Mesenteric fat pad (tissue), 1 donor: ENCODE data around the gene HARBI1. TPM values are rescaled to one million over a fixed set of nuclear protein-coding genes. Genes with fewer than 3 reads are reported as not detected.
A peak's percentile ranks its signal among the peaks of the same experiment; 100 is the strongest.
"Not testable (repeated sequence)": the region's sequence is repeated elsewhere in the genome, so short reads cannot be mapped to it uniquely, and the experiment has no call there.

Source experiments
- DNase-seq: peaks from one replicate; pipeline ENCODE4 v3.0.0-alpha.2; 2020; ENCODE audit warnings: low spot score
- total RNA-seq: library from RNA; stranded (reverse); fragmentation: NEBNext Ultra II Directional; extraction: Animal tissue kit (Norgen Biotek cat#: 25700); gene quantifications from one replicate; pipeline ENCODE4 v1.2.1, GENCODE V29; 2021
- donor health status: DM: yes; HTN: yes; CAD: no.

Gene HARBI1
- total RNA-seq, 1 donor from 2014 or later: 4.9 TPM

DNA sequence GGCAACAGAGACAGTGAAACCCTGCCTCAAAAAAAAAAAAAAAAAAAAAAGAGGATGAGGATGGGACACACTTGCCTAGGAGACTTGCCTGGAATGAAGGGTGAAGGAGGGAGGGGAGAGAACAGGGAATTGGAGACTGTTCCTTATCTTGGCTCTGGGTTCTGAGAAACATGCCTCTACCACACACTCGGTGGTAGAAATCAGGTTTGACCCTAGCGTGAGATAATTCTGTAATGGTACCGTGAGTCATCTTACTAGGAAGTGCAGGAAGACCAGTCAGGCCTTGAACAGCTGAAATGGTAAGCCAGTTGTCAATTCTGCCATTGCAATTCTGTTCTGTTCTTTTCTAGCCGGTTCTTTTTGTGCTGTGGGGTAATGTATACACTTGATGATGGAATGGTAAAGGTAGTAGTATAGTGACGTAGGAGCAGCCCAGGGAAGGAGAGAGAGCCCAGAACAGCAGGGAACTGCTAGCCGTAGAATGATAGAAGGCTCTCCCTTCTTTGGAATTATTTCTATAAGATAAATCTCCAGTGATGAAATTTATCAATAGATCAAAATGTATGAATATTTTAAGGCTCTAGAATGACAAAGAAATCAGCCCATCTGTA, 19.3 kb downstream of the HARBI1 start:
- DNase-seq: no peak

DNA sequence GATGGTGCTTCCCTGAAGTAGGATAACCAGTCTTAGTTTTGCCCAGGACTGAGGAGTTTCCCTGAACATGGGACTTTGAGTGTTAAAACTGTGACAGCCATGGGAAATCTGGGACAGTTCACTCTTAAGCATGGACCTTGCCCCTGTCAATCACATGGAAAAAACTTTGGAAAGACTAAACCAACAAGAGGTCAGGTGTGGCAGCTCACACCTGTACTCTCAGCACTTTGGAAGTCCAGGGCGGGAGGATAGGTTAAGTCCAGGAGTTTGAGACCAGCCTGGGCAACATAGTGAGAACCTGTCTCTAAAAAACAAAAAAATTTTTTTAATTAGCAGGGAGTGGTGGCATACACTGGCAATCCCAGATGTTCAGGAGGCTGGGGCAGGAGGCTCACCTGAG, 19.9 kb downstream of the HARBI1 start:
- no peak for DNase-seq

DNA sequence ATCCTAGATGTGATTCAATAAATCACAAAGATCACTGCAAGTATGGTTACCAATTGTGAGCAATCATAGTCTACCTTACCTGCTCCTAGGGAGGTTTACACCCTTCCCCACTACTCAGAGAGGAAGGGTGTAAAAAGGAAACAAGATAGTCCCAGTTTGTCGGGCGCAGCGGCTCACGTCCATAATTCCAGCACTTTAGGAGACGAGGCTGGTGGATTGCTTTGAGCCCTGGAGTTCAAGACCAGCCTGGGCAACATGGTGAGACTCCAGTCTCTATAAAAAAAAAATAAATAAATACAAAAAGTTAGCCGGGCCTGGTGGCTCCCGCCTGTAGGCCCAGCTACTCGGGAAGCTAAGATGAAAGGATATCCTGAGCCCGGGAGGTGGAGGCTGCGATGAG, 22.2 kb downstream of the HARBI1 start:
- peak; percentile 64 for DNase-seq

DNA sequence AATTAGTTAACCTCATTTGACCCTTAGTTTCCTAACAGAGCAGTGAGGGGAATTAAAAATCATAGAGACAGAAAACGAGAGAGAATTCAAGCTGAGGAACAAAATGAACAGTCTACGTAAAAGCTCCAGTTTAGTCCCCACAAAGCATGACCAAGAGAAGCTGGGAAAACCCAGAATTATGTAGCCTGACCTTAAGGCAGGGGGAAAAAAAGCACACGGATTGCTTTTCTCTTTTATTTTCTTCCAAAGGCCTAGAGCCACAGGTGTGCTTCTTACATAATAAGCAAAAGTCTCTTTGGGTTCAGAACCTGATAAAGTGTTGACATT, 22.7 kb downstream of the HARBI1 start:
- DNase-seq: no peak

DNA sequence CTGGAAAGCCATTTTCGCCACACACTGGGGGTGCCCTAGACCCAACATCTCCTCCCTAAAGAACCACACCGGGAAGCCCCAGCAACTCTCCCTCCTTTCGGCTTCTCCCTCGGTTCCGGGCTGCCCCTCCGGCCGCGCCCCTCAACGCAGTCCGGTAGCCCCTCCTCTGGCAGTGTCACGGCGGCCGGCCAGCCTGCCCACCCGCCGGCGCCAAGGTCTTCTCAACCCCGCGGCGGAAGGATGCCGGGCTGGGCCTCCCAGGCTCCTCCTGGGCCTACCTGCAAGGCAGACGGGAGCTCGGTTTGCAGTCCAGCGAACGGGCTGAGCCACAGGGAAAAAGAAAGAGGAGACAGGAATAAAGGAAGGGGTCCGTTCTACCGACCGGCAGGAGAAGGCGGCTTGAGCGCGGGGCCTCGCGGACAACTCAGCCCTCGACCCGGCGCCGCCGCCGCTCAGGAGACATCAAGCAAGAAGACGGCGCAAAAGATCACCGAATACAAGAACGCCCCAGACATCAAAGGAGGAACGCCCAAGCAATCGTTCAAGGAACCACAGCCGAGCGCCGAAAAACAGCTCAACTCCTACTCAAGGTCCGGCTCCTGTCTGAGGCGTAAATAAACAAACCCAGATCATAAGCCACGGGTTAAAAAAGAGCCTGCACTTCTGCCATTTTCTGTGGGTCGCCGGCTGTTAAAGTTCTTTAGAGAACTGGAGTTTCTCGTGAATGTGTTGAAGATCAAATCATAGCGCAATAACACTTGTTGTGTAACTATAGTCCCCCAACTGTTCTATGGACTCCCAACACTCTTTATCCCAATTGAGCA, 23.3 kb downstream of the HARBI1 start, which contains the start of gene AMBRA1:
AMBRA1 (minus strand) TSS at position 474 of the 824 bp plus-strand sequence. CDS start 45,643 bp downstream, outside the sequence.
- peak; percentile 91 for DNase-seq

DNA sequence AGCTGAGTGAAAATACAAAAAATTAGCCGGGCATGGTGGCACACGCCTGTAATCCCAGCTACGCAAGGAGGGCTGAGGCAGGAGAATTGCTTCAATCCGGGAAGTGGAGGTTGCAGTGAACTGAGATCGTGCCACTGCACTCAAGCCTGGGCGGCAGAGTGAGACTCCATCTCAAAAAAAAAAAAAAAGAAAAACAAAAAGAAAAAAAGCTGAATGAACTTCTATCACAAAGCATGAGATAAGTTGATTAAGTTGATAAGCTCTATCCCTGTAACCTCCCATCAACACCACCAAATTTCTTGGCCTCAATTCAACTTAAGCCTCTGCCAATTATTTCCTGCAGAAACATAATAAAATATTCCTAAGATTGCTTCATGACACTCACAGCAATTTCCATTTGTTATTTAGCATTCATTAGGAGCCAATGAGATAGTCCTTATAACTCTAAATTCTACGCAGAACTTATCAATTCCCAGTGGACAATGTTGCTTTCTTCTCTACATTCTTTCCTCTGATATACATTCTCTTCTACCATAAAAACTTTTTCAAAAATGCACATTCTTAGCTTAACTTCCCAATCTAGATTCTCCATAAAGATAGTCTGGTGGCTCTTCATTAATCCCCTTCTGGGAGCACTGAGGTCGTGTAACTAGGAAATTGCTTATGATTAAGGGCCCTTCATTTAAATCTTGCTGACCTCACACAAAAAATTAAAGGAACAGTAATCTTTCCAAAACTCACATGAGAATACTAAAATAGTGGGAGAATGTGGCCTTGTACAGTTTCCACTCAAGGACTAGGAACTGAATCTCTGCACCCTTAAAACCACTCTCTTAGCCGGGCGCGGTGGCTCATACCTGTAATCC, 26.1 kb downstream of the HARBI1 start:
- DNase-seq: no peak

DNA sequence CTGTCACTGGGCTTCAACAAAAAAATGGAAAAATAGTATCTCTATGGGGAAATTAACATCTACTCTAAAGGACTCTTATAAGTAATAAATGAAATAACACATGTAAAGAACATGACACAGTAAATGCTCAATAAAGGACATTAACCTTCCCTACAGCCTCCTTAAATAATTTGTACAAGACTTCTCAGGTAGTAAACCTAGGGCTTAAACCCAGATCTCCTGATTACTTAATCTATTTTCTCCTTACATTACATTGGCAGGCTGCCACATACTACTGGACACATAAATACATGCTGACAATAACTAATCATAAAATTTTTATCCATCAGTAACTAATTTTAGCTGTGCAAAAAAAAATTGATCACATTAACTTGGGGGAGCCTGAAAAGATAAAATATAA, 28.1 kb downstream of the HARBI1 start:
- no peak for DNase-seq

DNA sequence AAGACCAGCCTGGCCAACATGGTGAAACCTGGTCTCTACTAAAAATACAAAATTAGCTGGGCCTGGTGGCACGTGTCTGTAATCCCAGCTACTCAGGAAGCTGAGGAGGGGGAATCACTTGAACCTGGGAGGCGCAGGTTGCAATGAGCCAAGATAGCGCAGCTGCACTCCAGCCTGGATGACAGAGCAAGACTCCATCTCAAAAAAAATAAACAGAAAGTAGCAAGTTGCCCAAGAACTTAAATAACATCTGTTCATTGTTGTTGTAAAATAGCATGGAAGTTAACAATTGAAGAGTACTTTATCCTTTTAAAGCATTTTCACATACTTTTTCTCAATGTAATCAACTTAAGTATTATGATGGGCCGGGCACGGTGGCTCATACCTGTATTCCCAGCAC, 28.9 kb downstream of the HARBI1 start:
- DNase-seq: no peak

DNA sequence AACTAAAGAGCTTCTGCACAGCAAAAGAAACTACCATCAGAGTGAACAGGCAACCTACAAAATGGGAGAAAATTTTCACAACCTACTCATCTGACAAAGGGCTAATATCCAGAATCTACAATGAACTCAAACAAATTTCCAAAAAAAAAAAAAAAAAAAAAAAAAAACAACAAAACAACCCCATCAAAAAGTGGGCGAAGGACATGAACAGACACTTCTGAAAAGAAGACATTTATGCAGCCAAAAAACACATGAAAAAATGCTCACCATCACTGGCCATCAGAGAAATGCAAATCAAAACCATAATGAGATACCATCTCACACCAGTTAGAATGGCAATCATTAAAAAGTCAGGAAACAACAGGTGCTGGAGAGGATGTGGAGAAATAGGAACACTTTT, 33.5 kb downstream of the HARBI1 start:
- not testable (repeated sequence) for DNase-seq

DNA sequence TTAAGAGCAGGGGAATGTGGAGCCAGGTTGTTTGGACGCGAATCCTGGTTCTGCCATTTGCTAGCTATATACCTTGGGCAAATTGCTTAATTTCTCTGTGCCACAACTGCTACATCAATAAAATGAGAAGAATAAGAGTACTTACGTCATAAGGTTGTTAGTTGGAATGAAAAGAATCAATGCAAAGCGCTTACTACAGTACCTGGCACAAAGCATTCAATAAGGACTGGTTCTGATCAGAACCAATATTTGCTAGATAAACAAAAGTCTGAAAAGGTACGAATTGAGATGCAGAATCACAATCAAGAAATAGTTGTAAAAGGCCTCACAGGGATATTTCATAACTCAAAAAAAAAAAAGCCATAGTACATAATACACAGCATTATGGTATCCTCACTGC, 34.4 kb downstream of the HARBI1 start:
- no peak for DNase-seq

DNA sequence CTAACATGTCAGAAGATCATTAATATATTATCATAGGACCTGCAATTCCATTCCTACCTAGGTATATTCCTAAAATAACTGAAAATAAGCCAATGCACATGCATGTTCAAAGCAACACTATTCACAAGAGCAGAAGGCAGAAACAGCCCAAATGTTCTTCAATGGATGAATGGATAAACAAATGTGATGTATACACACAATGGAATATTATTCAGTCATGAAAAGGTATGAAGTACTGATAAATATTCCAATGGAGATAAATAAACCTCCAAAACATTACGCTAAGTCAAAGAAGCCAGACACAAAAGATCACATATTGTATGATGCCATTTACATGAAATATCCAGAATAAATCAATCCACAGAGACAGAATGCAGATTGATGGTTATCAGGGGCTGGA, 40.0 kb downstream of the HARBI1 start:
- no peak for DNase-seq

DNA sequence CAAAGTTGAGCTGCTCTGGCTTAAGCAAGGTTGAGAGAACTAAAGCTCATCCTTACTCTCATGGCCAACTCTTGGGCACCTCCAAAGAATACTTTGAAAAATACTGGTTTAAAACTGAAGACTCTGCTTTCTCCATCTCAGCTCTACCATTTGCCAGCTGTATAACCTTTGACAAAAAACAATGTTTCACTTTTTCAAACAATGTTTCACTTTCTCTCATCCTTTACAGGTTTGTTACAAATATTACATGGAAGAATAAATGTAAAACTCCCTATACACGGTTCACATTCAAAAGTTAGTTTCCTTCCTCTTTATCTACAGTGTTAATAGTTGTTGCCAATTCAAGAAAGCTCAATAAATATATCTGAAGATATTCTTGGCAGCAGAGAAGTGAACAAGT, 42.4 kb downstream of the HARBI1 start:
- DNase-seq: no peak

DNA sequence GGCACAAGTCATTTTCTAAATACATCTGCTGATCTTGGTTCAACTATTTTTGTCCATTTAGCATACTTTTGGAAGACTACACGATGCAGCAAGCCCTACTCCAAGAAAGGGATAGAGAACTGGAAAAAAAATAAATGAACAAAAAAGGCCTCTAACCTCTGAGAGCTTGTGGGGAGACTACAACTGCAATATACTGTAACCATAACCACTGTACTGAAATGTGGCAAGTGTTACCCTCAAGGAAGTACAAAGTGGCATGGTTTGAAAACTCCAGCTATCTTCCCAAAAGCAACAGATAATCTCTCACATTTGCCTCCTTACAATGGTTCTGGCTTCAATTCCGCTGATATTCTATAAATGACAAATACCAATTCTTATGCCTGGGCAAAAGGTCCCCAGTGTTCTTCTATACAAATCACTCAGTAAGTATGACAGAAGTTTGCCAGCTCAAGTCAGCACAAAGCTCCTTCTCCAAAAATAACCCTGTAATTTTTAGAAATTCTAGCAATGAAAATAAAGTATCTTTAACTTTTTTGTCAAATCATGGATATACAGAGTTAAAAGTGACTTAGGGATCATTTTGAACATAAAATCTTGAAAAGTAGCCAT, 46.1 kb downstream of the HARBI1 start:
- DNase-seq: no peak

DNA sequence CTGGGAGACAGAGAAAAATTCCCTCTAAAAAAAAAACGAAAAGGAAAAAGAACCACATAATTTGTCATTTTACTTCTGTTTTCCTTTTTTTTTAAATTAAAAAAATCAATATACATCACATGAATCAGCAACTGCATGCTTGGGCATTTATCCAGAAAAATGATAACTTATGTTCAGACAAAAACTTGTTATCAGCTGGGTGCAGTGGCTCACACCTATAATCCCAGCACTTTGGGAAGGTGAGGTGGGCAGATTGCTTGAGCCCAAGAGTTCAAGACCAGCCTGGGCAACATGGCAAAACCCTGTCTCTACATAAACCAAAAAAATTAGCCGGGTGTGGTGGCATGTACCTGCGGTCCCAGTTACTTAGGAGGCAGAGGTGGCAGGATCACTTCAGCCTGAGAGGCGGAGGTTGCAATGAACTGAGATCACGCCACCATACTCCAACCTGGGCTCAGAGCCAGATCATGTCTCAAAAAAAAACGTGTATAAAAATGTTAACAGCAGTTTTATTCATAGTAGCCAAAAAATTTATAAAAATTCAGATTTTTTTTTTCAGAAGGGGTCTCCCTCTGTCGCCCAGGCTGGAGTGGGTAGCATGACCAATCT, 51.7 kb downstream of the HARBI1 start:
- DNase-seq: peak; percentile 26

DNA sequence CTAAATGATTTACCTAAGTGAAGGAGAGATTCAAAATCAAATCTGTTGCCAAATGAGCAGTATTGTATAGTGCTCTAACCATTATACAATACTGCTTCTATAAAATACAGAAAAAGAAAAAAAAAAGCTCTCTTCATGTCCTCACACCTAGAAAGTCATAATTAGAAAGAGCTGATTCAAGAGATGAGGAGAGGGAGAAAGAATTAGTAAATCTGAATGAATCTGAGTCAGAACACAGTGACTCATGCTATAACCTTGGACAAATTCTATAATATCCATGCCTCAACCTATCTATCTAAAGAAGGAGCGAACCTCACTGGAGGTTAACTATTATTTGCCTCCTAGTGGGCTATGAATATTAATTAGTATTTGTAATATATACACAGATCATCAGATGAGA, 52.6 kb downstream of the HARBI1 start:
- no peak for DNase-seq

DNA sequence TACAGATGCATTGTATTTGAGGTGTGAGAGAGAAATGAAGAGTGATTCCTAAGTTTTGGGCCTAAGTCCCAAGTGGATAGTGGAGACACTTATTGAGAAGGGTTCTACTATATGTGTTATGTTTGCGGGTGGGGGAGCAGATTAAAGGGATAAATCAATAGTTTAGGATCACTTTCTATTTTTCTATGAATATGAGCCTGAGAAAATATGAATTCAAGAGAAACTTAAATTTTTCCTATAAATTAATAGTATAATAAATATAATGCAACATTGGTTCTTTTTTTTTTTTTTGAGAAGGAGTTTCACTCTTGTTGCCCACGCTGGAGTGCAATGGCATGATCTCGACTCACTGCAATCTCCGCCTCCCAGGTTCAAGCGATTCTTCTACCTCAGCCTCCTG, 54.5 kb downstream of the HARBI1 start:
- no peak for DNase-seq

DNA sequence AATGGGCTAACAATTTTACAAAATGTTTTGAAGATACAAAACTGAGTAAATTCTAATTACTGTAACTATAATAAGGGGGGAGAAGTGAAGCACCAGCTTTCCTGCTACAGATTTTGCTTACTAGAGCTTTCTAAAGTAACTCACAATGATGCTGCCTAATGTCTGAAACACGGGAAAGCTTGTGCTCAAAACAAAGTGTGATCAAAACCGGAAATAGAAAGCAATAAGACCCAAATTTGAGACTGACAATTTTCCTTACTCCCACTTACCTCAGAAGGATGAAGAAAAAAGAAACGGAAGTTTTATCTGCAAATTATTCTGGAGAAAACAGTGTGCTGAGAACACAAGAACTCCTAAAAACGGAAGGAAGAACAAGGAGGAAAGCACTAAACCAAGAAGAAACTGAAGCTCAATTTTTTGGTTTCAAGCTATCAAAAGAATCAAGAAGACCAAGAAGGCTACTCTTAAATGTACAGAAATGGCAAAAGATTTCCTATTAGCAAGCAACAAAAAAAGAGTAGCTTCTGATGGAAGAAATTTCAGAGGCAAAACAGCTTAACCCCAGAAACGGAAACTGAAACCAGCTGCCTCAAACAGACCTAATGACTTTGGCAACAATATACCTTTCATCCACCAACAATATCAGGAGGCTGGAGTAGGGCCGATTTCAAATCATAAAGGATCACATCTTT, 56.6 kb downstream of the HARBI1 start:
- no peak for DNase-seq

DNA sequence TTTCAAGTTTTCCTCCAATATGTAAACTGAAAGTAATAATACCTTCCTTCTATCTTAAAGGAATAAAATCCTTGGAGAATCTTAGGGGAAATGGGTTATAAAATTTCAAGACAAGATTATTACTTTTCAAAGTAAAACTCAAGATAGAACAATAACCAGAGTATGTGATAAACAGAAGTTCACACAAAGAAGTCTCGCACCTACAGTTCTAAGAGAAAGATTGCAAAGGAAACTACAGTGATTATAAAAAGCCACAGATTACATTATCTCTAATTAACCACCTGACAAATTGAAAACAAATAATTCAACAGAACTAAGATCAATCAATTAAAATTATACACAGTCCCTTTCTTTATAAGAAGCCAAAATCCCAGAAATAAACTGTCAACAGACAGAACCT, 57.2 kb downstream of the HARBI1 start:
- no peak for DNase-seq

DNA sequence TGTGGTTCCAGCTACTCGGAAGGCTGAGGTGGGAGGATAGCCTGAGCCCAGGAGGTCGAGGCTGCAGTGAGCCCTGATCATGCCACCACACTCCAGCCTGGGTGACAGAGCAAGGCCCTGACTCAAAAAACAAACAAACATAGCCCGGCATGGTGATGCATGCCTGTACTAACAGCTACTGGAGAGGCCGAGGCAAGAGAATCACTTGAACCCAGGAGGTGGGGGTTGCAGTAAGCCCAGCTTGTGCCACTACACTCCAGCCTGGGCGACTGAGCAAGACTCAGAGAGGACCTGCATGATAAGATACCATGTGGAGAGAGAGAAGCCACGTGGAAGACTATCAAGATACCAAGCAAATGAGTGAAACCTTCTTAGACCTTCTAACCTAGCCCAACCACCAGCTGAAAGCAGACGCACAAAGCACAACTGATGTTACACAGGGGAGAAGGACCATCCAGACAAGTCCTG, 59.3 kb downstream of the HARBI1 start:
- no peak for DNase-seq

DNA sequence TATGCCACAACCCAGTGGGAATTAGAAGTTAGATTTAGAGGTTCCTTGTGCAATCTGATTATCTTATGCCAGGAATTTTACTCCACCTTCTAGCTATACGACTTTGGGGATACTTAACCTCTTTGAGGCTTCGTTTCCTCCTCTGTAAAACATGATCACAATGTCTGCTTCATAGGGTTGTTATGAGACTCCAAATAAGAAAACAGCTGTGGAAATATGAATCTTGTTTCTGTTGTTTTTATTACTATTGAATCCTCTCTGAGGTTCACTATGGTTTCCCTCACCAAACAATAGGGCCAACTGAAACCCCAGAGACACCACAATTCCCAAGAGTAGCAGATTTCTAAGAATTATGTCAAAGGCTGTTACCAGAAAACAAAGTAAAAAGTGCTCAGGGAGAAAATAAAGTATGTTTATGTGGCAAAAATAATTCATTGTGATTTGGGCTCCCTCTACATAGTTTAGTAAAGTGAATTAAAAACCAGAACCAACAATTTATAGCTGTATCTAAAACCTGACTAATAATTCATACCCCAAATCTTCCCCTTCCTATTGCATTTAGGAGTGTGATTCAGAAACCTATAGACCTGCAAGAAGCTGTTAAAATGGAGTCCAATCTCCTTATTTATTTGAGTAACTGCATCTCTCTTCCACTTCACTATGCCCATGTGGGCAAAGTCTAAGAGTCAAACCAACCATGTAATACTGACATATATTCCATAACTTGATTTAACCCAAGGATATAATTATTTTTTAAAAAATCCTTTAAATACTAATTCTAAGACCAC, 61.6 kb downstream of the HARBI1 start:
- no peak for DNase-seq
